ENCODE data around the gene PSRC1. TPM values are rescaled to one million over a fixed set of nuclear protein-coding genes. Genes with fewer than 3 reads are reported as not detected.

The PSRC1 gene
- total RNA-seq, 2 donors from 2014 or later = 1.8 TPM; not detected in 1

GRCh38 chr1:109251277-109252166 lies 31.4 kb downstream of the PSRC1 start:
- Histone ChIP-seq H3K27me3 (no peaks in the 10 kb centered on the region), H3K9me3 (no peaks in the 10 kb centered on the region), H3K36me3 (replicated peaks in 1 of 2; ENCODE audit: insufficient read depth in 1 of 2, low read depth in 2 of 2) (no peaks in the 10 kb centered on the region), H3K4me1 (peaks cover 38% of the 10 kb centered on the region), H3K27ac (no peak overlapping the region), H3K4me3 (no peak overlapping the region)
- no peak for ATAC-seq
- intact Hi-C loops (cut with DNase I) = no loop called here
- TF ChIP-seq CTCF (IDR thresholded peaks at IDR 0.05) = no peak
- no peak for TF ChIP-seq POLR2A (IDR thresholded peaks at IDR 0.05)
- 96 to 97% methylated on average over 23 to 32 of the region's 32 CpGs for WGBS, 2 donors
- no peak for DNase-seq

GRCh38 chr1:109250454-109251276 lies 32.3 kb downstream of the PSRC1 start:
- Histone ChIP-seq H3K36me3 (replicated peaks in 1 of 2; ENCODE audit: insufficient read depth in 1 of 2, low read depth in 2 of 2) (no peaks in the 10 kb centered on the region), H3K27me3 (no peaks in the 10 kb centered on the region), H3K9me3 (no peaks in the 10 kb centered on the region), H3K4me1 (peaks cover 38% of the 10 kb centered on the region), H3K27ac (no peak overlapping the region), H3K4me3 (no peak overlapping the region)
- TF ChIP-seq POLR2A (IDR thresholded peaks at IDR 0.05) = no peak
- TF ChIP-seq CTCF (IDR thresholded peaks at IDR 0.05) = no peak
- 80 to 90% methylated on average over 19 to 33 of the region's 33 CpGs for WGBS, 2 donors
- no peak for ATAC-seq
- DNase-seq = no peak
- intact Hi-C loops (cut with DNase I) = no loop called here

- H3K4me3 ChIP-seq = peak overlapping the region in 1 of 2 donors; percentile 22
- WGBS, 2 donors = 5 to 14% methylated on average over 9 to 29 of the region's 80 CpGs
- no peaks in the 10 kb centered on the region for H3K36me3 ChIP-seq (replicated peaks in 1 of 2; ENCODE audit: insufficient read depth in 1 of 2, low read depth in 2 of 2)
- H3K27ac ChIP-seq = no peak overlapping the region
- peaks cover 36% of the 10 kb centered on the region for H3K4me1 ChIP-seq
- no peaks in the 10 kb centered on the region for H3K27me3 ChIP-seq
- DNase-seq (peak in 1 of 4 donors; percentile 27), ATAC-seq (peak; percentile 39)
- TF ChIP-seq CTCF (IDR thresholded peaks at IDR 0.05) = no peak
- no peak for TF ChIP-seq POLR2A (IDR thresholded peaks at IDR 0.05)
- intact Hi-C loops (cut with DNase I) = no loop called here
- H3K9me3 ChIP-seq = no peaks in the 10 kb centered on the region
Measured at GRCh38 chr1:109249654-109250401, 33.1 kb downstream of the PSRC1 start.

GRCh38 chr1:109248797-109249629 lies 33.9 kb downstream of the PSRC1 start, which contains the start of gene CELSR2:
Gene CELSR2 (plus strand): TSS chr1:109249539. CDS start chr1:109250080, 541 bp downstream.
- peak within 1 kb of the TSS in 1 of 2 donors; percentile 22 for H3K4me3 ChIP-seq
- TF ChIP-seq CTCF (IDR thresholded peaks at IDR 0.05) (no peak), POLR2A (IDR thresholded peaks at IDR 0.05) (peak in 1 of 3 donors; percentile 12)
- no peak within 1 kb of the TSS for H3K27ac ChIP-seq
- ATAC-seq (peak; percentile 91), DNase-seq (peak; percentile 65 to 84 (median 72))
- H3K36me3 ChIP-seq (replicated peaks in 1 of 2; ENCODE audit: insufficient read depth in 1 of 2, low read depth in 2 of 2) = no peaks in the 10 kb centered on the region
- intact Hi-C loops (cut with DNase I) = no loop called here
- H3K4me1 ChIP-seq = peaks cover 28% of the 10 kb centered on the region
- WGBS, 2 donors = 22 to 56% methylated on average over 9 to 29 of the region's 49 CpGs
- no peaks in the 10 kb centered on the region for H3K9me3 ChIP-seq
- no peaks in the 10 kb centered on the region for H3K27me3 ChIP-seq
